ENCODE results near the gene PRRC2C. TPM values are rescaled to one million over a fixed set of nuclear protein-coding genes. Genes with fewer than 3 reads are reported as not detected.

The PRRC2C gene
- total and polyA plus RNA-seq, 2 of the 13 experiments (the other 11 are each of a cell fraction or from before 2014, with no cell fraction given) = 46.2 to 57.0 TPM

DNA sequence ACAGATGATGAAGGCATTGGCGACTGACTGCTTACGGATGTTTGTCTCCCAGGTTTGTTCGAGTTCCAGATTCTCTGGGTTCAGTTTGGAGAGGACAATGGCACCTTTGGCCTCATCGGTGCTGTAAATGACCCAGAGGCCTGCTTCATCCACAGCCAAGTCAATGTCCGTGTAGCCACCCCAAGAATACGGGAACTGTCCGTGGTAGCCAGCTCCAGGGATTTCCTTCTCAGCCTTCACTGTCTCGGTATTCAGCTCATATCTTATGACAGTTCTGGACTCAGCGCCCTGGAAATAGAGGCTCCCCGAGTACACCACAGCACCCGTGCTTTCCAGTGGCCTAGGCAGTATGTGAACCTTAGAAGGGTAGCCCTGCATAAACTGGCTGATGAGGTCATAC, 150.8 kb downstream of the PRRC2C start:
- Histone ChIP-seq H3K36me3 (replicated peaks in 1 of 2; ENCODE audit: control insufficient read depth in 1 of 2, insufficient read depth in 2 of 2, low read length in 2 of 2) (no peaks in the 10 kb centered on the region), H3K9ac (ENCODE audit: insufficient read depth, low read depth, low read length) (no peak overlapping the region), H3K79me2 (ENCODE audit: insufficient read depth, low read length) (no peaks in the 10 kb centered on the region), H3K9me3 (ENCODE audit: low read length) (no peaks in the 10 kb centered on the region), H4K20me1 (ENCODE audit: insufficient read depth, low read length) (no peaks in the 10 kb centered on the region), H3K4me2 (ENCODE audit: low read depth, low read length) (no peak overlapping the region), H3K4me1 (ENCODE audit: insufficient read depth, low read length) (peaks cover 14% of the 10 kb centered on the region), H2AFZ (ENCODE audit: low read length) (no peak overlapping the region), H3K4me3 (replicated peaks in 1 of 3; ENCODE audit: insufficient read depth in 1 of 3, low read depth in 2 of 3, low read length in 3 of 3) (no peak overlapping the region), H3K27ac (ENCODE audit: extremely low read length, insufficient read depth, low read length) (no peak overlapping the region), H3K27me3 (ENCODE audit: control insufficient read depth in 1 of 2, insufficient read depth in 2 of 2, low read length in 2 of 2) (peaks cover 2 to 3% of the 10 kb centered on the region in 2 experiments; a peak in 2 of 5 replicates)
- POLR2A ChIA-PET = no interaction called here
- TF ChIP-seq SETDB1 (CRISPR knock-in tag; IDR thresholded peaks at IDR 0.05; ENCODE audit: borderline replicate concordance) = no peak
- TF ChIP-seq, protein P1, sequence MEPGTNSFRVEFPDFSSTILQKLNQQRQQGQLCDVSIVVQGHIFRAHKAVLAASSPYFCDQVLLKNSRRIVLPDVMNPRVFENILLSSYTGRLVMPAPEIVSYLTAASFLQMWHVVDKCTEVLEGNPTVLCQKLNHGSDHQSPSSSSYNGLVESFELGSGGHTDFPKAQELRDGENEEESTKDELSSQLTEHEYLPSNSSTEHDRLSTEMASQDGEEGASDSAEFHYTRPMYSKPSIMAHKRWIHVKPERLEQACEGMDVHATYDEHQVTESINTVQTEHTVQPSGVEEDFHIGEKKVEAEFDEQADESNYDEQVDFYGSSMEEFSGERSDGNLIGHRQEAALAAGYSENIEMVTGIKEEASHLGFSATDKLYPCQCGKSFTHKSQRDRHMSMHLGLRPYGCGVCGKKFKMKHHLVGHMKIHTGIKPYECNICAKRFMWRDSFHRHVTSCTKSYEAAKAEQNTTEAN (CRISPR knock-in tag; conservative IDR thresholded peaks at IDR 0.05) = no peak
- TF ChIP-seq SIX1 (CRISPR knock-in tag; IDR thresholded peaks at IDR 0.05; ENCODE audit: borderline replicate concordance) = no peak
- TF ChIP-seq HMG20A (CRISPR knock-in tag; IDR thresholded peaks at IDR 0.05; ENCODE audit: borderline replicate concordance) = no peak
- TF ChIP-seq MIER2 (CRISPR knock-in tag; IDR thresholded peaks at IDR 0.05) = peak; percentile 88
- TF ChIP-seq SP2 (CRISPR knock-in tag; IDR thresholded peaks at IDR 0.05) = no peak
- no peak for TF ChIP-seq ZMYM2 (CRISPR knock-in tag; IDR thresholded peaks at IDR 0.05)
- TF ChIP-seq, protein P2, sequence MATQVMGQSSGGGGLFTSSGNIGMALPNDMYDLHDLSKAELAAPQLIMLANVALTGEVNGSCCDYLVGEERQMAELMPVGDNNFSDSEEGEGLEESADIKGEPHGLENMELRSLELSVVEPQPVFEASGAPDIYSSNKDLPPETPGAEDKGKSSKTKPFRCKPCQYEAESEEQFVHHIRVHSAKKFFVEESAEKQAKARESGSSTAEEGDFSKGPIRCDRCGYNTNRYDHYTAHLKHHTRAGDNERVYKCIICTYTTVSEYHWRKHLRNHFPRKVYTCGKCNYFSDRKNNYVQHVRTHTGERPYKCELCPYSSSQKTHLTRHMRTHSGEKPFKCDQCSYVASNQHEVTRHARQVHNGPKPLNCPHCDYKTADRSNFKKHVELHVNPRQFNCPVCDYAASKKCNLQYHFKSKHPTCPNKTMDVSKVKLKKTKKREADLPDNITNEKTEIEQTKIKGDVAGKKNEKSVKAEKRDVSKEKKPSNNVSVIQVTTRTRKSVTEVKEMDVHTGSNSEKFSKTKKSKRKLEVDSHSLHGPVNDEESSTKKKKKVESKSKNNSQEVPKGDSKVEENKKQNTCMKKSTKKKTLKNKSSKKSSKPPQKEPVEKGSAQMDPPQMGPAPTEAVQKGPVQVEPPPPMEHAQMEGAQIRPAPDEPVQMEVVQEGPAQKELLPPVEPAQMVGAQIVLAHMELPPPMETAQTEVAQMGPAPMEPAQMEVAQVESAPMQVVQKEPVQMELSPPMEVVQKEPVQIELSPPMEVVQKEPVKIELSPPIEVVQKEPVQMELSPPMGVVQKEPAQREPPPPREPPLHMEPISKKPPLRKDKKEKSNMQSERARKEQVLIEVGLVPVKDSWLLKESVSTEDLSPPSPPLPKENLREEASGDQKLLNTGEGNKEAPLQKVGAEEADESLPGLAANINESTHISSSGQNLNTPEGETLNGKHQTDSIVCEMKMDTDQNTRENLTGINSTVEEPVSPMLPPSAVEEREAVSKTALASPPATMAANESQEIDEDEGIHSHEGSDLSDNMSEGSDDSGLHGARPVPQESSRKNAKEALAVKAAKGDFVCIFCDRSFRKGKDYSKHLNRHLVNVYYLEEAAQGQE (IDR thresholded peaks at IDR 0.05; ENCODE audit: borderline replicate concordance in 1 of 2, low read depth in 1 of 2, low read length in 2 of 2) = peak; percentile 51 to 91
- TF ChIP-seq NFE2L2 (IDR thresholded peaks at IDR 0.05; ENCODE audit: low read length) = no peak
- no peak for TF ChIP-seq RBM39 (IDR thresholded peaks at IDR 0.05; ENCODE audit: low read depth, low read length, poor library complexity, severe bottlenecking)
- TF ChIP-seq RAD21 (CRISPR knock-in tag; IDR thresholded peaks at IDR 0.05) = no peak
- TF ChIP-seq RFX1 (IDR thresholded peaks at IDR 0.05) = no peak
- no peak for TF ChIP-seq ZNF256 (CRISPR knock-in tag; conservative IDR thresholded peaks at IDR 0.05)
- TF ChIP-seq MAZ (IDR thresholded peaks at IDR 0.05; ENCODE audit: borderline replicate concordance, low read depth, low read length) = no peak
- TF ChIP-seq MAZ (CRISPR knock-in tag; IDR thresholded peaks at IDR 0.05; ENCODE audit: low read depth) = no peak
- FAIRE-seq = no peak
- BruUV-seq (replicated peaks) = no TSS peak
- intact Hi-C loops (cut with micrococcal nuclease; ENCODE audit: unreplicated experiment) = loop anchor here (5.0 kb wide), 1 partner anchor 981 kb away; no protein-coding TSS in a partner anchor
- 8% methylated on average over 4 of the region's 11 CpGs for WGBS (ENCODE audit: low lambda C conversion rate)
- no peak for ATAC-seq
- CTCF ChIA-PET (ENCODE audit: low intra/inter-chr PET ratio, low total read pairs) = no interaction called here
- no peak for DNase-seq (ENCODE audit: low spot score)
- in situ Hi-C loops (cut with HindIII; ENCODE audit: extremely low pct_ligation_motif_present, low pct_unique_long_range_greater_than_20kb) = no loop called here

All from HepG2 (cell line).